NB4 (cell line): ENCODE measurements around the gene ARHGAP20.

Experiments
- MAX ChIP-seq: IDR thresholded peaks from 2 replicates; pipeline ENCODE4 v1.6.1; 2011; ENCODE audit warnings: low read depth, low read length
- MYC ChIP-seq: IDR thresholded peaks from 2 replicates; pipeline ENCODE4 v1.6.1; 2011; ENCODE audit warnings: low read depth, low read length
- POLR2A ChIP-seq: IDR thresholded peaks from 2 replicates; pipeline ENCODE4 v1.6.1; 2011; ENCODE audit warnings: mild to moderate bottlenecking; ENCODE audit not compliant: insufficient read length; ENCODE audit errors: extremely low read depth
- TF ChIP-seq, protein P1 (sequence below): IDR thresholded peaks from one replicate; pipeline ENCODE4 v1.5.1; 2012; ENCODE audit warnings: low read depth, low read length

DNA sequence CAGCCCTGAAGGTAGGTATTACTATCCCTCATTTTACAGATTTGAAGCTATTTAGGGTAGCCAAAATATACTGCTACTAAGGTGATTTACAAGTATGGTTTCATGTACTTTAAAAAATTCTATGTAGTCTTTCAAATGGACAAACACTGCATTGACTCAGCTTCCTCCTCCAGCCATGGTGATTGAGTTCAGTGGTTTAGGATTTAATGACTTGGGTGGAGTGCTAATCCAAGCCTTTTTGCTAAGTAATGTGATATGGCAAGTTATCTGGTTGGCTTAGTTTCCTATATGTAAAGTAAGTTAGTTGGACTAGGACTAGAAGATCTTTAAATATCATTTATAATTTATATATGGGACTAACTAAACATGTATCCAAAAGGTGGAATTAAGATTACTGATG is 77.9 kb downstream of the ARHGAP20 start:
- TF ChIP-seq, protein P1, sequence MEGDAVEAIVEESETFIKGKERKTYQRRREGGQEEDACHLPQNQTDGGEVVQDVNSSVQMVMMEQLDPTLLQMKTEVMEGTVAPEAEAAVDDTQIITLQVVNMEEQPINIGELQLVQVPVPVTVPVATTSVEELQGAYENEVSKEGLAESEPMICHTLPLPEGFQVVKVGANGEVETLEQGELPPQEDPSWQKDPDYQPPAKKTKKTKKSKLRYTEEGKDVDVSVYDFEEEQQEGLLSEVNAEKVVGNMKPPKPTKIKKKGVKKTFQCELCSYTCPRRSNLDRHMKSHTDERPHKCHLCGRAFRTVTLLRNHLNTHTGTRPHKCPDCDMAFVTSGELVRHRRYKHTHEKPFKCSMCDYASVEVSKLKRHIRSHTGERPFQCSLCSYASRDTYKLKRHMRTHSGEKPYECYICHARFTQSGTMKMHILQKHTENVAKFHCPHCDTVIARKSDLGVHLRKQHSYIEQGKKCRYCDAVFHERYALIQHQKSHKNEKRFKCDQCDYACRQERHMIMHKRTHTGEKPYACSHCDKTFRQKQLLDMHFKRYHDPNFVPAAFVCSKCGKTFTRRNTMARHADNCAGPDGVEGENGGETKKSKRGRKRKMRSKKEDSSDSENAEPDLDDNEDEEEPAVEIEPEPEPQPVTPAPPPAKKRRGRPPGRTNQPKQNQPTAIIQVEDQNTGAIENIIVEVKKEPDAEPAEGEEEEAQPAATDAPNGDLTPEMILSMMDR = no peak
- TF ChIP-seq MYC (no peak), POLR2A (no peak), MAX (no peak)
